Stimulated activated CD8-positive, alpha-beta memory T cell treated with anti-CD3 and anti-CD28 coated beads, Interleukin-15, amount 100 ng/mL, for 1 hour (primary cell): ENCODE measurements around the gene KCND2.
"Not testable (repeated sequence)": the region's sequence is repeated elsewhere in the genome, so short reads cannot be mapped to it uniquely, and the experiment has no call there.

Source experiments
- DNase-seq: peaks from one replicate; pipeline ENCODE4 v3.0.0-alpha.2; 2020; ENCODE audit warnings: low read depth

The KCND2 gene

DNA sequence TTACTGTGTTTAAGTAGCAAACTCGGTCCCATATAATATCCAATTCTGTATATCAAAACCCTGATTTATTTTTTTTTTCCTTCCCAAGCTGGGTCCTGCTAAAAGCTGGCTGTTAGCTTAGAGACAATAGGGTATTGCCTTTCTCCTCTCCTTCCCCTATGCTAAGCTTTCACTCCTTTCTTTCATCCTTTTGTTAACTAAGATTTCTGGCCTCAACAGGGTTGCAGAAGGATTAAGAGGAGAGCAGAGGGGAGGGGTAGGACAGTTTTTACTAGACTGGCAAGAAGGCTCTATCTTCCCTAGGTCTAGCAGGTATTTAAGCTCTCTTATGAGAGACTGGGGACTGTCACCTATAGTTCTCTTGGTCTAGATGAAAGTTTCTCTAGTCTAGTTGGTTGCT, 229.2 kb downstream of the KCND2 start:
- no peak for DNase-seq

DNA sequence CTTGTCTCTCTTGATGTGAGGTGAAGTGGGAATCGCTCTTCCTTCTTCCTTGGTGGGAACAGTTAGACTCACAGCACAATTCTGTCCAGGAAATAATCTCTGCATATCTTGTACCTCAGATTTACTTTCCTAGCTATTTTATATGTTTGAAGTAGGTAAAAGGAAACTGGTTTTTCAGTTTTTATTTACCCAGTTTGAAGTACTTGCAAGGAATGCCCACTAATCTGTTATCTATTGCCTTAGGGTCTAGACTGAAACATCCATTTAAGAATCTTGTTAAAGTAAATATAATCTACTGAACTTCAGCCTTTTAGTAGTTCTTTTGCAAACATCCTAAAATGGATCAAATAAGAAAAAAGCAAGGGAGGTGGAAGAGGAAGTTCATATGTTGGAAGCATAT, 229.8 kb downstream of the KCND2 start:
- DNase-seq, result no peak

DNA sequence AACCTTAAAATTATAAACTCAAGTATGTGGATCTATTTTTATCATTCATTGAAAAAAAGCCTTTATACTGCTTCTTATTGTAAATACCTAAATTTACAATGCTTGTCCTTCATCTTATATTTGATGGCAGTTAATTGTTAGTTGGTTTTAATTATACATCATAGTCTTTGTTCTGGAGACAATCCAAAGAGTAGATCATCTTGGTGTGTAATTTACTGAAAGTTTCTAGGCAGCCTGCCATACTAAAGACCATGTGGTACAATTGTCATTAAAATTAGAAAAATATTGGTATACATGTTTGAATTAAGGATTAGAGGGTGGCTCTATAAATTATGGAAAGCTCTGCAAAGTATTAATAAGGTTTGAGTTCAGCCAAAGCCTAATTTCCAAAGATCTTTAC, 231.4 kb downstream of the KCND2 start:
- DNase-seq, result no peak

DNA sequence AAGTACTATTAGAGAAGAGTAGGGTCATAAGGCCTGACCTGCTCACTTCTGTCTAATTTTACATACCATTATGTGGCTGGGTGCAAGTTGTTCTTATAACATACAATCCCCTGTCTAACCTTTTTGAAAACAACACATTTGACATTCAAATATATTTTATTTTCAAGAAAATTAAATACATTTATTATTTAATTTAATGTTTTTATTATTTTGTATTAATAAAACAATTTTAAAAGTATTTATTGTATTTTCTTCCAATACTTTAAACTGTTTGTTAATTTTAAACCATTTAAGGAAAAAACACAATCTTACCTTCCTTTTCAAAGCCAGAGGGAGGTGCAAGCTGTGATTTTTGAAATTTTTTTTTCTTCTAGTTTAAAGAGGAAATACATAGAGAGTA, 232.8 kb downstream of the KCND2 start:
- no peak for DNase-seq

DNA sequence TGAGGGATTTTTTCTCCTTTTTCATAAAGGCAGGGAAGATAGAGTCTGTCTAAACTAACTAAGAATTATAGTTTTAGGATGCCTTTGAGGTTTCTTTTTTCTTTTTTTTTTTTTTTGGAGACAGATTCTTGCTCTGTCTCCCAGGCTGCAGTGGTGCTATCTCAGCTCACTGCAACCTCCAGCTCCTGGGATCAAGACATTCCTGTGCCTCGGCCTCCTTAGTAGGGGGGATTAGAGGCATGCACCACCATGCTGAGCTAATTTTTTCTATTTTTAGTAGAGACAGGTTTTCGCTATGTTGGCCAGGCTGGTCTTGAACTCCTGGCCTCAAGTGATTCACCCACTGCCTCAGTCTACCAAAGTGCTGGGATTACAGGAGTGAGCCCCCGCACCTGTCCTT, 239.7 kb downstream of the KCND2 start:
- DNase-seq, result no peak

DNA sequence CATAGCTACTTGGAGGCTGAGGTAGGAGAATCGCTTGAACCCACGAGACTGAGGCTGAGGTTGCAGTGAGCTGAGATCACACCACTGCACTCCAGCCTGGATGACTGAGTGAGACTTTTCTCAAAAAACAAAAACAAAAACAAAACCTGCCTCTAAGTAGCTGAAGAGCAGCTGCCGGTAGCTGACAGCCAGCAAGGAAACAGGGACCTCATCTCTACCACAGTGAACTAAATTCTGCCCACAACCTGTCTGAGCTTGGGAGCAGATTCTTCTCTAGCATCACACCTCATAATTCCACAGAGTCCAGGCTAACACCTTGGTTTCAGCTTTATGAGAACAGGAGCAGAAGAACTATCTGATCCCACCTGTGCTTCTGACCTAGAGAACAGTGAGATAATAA, 246.2 kb downstream of the KCND2 start:
- no peak for DNase-seq

DNA sequence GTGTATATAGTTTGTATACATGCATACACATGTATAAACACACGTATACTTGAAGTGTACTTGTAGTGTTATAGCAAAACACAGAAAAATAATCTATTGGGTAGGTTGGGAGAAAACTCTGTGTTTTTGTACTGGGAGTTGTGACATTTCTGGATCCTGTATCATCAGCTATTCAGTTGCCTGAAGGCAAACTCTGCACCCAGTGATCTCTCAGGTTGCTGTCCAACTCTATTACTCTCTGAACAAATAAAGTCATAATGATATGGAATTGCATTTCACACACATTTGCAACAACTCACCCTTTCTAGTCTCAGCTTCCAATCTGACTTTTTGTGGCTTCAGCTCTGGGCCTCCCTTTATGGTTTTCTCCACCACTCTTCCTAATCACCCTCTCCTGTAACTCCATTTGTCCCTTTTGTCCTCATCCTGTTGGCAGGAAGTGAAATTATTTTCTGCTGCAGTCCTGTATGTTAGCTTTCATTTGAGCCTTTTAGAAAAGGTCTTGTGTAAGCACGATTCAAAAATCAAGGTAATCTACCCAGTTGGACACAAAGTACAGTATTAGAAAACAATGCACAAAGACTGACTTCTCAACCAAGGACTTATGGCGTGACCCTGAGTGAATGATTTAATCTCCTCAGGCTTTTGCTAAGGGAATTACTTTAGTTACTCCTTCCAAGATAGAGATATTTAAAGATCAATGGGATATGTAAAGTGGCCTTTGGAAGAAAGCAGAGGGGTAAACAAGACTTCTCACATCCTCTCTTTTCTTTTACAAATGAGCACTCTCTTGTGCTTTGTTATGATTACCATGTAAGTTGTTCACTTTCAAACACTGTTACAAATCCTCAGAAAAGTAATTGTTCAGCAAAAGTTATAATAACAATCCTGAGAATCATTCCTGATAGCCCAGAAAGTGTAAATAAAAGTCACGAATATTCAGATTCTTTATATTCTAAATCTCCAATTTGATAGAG, 249.1 kb downstream of the KCND2 start:
- no peak for DNase-seq

DNA sequence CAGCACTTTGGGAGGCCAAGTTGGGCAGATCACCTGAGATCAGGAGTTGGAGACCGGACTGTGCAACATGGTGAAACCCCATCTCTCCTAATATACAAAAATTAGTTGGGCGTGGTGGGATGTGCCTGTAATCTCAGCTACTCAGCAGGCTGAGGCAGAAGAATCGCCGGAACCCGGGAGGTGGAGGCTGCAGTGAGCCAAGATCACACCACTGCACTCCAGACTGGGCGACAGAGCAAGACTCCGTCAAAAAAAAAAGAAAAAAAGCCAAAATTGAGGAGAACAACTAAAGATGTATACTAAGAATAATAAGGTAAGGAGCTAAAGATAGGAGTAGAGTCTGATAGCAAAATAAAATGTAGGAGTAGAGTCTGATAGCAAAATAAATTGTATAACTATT, 251.0 kb downstream of the KCND2 start:
- DNase-seq, result no peak

DNA sequence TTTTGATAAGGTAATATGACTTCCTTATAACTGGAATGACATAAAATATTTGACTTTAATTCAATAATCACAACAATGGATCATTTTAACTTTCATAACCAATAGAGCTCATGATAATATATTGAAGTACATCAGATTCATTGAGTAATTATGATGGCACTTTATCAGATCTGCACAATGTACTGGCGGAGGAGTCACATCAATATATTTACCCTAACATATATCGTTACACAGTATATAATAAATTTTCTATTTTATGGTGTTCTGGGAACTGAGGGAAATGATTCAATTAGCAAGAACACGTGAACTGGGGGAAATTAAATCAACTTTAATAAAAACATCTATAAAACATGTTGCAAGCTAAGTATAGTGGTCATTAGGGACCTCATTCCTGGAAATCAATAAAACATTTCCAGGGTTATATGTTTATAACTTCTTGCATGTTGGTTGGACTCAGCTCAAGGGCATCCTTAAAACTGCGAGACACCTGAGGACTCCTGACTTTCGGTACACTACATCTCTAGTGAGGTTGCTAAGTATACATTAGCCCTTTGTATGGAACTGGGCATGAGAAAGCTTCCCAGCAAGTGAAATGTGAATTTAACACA, 254.0 kb downstream of the KCND2 start:
- no peak for DNase-seq

DNA sequence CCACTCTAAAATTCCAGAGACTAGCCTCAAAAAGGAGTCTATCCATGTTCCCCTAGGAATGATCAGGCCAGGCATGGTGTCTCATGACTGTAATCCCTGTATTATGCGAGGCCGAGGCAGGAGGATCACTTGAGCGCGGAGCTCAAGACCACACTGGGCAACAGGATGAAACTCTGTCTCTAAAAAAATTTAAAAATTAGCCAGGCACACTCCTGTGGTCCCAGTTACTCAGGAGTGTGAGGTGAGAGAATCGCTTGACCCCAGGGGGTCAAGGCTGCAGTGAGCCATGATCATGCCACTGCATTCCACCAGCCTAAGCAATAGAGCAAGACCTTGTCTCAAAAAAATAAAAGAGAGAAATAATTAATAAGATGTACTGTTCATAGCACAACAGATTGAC, 256.8 kb downstream of the KCND2 start:
- no peak for DNase-seq

DNA sequence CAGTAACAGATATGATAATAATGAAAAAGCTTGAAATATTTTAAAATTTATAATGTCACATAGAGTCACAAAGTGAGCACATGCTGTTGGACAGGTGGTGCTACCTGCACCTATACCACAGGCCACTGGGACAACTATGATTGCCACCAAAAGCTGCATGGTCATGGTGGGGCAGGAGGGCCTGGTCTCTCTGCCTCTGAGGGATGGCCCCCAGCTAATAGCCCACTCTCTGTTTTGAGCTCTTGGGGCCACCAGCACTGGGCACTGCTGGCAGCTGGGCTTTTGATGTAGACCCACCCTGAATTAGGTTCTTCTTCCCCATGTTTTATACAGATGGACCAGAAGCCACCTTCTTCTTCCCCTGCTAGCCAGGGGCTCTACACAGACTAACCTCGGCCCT, 265.4 kb downstream of the KCND2 start:
- DNase-seq, result no peak

DNA sequence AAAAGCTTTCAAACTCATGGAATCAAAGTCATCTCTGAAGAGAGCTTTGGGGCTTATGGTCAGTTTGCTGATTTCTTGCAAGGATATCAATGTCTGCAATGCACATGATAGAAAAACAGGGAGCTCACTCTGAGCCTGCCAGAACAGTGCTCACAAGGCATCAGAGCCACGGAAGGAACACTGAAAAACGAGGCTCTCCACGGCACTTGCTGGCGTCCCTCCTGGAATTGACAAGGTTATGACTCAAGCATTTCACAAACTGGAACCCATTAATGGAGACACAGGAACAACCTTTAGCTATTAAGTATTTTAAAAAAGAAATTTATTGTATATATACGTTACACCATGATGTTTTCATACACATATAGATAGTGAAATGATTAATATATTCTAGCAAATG, 266.3 kb downstream of the KCND2 start:
- no peak for DNase-seq

DNA sequence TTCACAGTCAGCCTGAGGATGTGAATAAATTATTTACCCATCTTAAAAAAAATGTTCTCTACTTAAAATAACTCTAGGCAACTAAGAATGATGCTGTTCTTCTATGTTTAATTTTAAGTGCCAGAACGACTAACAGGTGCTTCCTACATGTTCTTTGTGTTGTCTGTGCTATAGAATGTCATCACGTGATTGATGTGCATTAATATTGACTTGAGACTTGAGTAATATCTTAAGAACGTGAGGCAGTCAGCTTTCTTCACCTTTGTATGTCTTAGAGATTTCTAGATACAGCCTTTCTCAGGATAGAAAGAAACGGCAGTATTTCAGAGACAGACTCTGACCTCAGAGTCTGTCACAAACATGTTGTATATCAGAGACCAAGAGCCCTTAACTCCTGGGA, 274.6 kb downstream of the KCND2 start:
- no peak for DNase-seq

DNA sequence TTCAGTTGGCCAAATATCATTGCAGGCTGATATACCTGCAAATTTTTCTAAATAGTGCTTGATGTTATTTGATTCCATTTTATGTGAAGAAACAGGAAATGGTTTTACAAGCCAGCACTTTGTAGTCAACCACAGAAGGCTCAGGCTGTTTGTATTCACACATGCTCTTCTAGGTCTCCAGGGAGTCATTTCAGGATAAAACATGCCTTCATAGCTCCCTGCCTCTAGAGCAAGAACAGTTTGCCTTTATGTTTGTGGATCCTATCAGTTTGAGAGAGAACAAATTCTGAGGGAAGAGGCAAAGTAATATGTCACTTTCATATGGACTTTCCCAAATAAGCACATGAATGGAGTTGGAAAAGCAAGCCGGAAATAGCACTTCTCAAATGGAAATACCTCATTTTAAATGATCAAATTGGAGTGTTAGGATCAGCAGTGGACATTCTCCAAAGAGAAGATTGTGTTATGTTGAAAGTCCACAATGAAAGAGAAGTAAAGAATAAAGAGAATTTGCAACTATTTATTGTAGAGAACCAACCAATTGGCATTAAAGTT, 277.6 kb downstream of the KCND2 start:
- no peak for DNase-seq

DNA sequence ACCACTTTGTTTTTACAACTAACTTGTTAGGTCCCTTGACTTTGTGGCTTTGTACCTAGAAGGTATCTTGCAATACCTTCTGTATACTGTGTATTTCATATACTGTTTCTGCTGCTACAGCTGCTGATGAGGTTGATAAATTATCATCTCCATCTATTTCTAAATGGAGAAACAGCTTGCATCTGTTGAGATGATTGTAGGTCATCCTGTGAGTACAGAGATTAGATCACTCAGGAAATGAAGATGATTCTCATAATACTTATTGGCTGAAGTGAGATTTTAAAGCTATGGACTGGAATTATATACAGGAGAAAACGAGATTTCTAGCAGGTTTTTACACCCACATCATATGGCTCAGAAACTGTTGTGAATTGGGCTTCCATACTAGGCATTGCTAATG, 280.5 kb downstream of the KCND2 start:
- no peak for DNase-seq

DNA sequence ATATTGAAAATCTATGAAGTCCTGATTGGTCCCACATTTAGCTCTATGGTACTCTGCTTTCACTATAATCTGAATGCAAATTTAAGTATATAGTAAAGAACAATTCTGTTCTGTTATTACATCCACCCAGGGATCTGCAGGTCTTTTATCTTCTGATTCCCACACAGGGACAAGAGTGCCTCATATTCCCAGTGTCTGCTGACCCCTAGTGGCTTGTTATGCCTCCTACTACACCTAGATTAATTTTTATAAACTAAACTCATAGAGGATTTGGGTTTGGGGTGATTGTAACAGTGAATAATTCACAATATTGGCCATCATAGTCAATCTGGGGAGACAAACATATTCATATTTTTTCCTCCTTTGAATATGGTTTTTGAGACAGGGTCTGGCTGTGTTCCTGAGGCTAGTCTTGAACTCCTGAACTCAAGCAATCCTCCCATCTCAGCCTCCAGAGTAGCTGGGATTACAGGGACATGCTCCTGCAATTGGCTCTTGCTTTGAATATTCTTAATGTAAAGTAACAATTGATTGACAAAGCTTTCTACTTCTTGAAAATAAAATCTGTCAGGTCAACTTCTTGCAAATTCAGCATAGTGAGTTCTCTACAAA, 282.1 kb downstream of the KCND2 start:
- no peak for DNase-seq

DNA sequence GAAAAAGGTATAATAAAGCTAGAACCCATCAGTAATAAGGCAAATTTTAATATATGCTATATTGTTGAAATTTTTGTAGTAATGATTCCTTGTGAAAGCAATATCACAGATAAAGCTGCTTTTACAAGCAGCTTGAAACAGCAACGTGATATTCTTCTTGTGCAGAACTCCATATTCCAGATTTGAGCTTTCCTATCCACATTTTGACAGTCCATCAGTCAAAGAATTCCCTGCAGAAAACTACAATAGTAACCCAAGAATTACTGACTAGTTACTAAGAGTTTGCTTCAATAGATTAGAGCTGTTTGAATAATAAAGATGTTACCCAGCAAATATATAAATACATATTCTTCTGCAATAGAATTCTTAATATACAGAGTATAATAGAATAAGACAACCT, 291.2 kb downstream of the KCND2 start:
- no peak for DNase-seq

DNA sequence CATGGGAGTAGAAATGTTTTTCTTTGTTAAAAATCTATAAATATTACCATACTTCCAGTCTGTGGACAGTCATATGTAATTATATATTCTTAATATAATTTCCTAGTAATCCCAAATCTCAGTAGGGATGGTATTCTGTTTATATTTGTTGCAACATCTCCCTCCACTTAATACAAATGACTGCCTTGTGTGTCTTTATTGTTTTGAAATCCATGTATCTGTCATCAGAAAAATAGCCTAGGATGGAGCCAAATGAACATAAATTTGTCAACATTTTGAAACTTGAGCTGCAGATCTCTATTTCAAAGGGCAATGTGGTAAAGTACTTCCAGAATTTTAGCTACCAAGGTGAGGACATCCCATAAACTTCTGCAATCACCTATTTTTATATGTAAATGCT, 294.2 kb downstream of the KCND2 start:
- DNase-seq, result no peak

DNA sequence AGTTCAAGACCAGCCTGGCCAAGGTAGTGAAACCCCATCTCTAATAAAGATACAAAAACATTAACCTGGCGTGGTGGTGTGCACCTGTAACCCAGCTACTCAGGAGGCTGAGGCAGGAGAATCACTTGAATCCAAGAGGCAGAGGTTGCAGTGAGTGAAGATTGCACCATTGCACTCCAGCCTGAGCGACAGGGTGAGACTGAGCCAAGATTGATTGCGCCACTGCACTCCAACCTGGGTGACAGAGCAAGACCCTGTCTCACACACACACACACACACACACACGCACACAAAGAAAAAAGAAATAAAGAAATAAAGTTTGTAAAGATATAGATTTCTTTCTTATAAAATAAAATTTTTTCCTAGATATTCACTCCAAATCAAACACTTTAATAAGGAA, 305.7 kb downstream of the KCND2 start:
- DNase-seq, result not testable (repeated sequence)

DNA sequence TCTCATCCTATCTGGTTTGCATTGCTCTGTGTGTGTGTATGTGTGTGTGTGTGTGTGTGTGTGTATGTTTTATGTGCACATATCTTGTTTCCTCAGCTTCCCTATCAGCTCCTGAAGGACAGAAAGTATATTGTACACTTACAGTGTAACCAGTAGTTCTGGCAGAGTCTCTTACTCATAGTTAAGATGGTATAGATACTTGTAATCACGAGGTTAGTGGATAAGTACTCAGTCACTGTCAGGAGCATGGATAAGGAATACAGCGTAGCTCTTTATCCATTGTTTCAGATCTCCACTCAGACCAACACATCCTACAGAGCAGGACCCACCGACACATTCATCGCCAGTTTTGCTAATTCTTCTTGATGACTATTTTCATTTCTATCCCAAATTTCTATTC, 309.9 kb downstream of the KCND2 start:
- no peak for DNase-seq

DNA sequence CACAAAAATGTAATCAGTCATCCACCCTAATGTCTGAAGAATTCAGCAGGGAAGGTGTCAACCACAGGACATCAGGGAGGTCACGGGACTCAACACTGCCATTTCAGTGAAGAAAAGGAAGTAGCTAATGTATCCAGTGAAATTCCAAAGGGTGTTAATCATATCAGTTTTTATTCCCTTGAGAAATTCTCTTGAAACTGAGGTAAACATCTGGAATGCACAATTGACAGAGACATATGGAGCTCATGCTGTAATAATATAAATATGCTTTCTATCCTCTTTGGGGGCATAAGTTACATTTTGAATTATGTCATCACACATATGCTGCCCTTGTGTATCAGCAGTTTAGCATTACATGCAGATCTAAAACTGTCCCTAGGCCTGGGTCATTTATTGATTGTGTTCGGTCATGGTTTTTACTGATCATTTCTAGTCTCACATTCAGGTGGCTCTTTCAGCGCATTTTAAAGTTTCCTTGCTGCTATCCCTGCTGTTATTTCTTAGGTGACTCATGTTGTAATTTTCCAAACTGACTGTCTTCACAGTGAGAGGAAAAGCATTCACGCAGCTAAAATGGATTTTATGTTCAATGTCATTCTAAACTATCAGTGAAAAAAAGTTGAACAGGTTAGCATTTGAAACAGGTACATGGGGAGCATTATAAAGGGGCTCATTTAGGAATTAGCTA, 311.1 kb downstream of the KCND2 start:
- DNase-seq, result no peak

DNA sequence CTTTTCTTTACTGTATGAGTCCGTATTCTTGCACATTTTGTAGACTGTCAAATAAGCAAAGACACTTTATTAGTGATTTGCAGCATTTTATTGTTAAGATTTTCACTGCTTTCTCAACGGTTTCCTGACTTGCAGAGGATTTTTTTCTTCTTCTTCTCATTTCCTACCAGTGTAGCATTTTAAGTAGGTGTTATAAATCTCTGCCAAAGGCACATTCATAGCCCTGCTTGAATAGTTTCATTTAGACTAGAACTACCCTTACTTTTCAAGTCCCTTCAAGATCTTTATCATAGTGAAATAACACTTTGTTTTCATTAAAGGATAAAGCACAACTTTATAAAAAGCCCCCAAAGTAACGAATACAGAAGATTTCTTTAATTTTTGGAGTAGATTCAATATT, 313.6 kb downstream of the KCND2 start:
- no peak for DNase-seq
